Tibial nerve (tissue), 4 donors: Measurements from ENCODE around the gene KRTAP3-1. TPM values are rescaled to one million over a fixed set of nuclear protein-coding genes. Genes with fewer than 3 reads are reported as not detected.
"Not testable (repeated sequence)": the region's sequence is repeated elsewhere in the genome, so short reads cannot be mapped to it uniquely, and the experiment has no call there.

Source experiments
- DNase-seq, 2 donors: peaks; one replicate each; pipeline ENCODE4 v3.0.0-alpha.2; 2019; ENCODE audit warnings: low spot score in 2 of 2
- H3K27ac ChIP-seq, 4 donors: fragments of 200-600 bp; sonication (generic) in 3 of 4; one replicate each; pipeline ENCODE4 v1.5.1; 2017 to 2019; ENCODE audit warnings: mild to moderate bottlenecking in 1 of 4
- H3K27me3 ChIP-seq, 2 donors: fragments of 200-600 bp; sonication (generic) in 1 of 2; one replicate each; pipeline versions ENCODE4 v1.5.1 to v1.6.0; 2017 to 2019
- H3K36me3 ChIP-seq, 3 donors: fragments of 200-600 bp; sonication (generic); one replicate each; pipeline ENCODE4 v1.5.1; 2018 to 2019
- H3K4me1 ChIP-seq, 4 donors: fragments of 200-600 bp; sonication (generic) in 3 of 4; one replicate each; pipeline ENCODE4 v1.5.1; 2017 to 2019
- H3K4me3 ChIP-seq, 4 donors: fragments of 200-600 bp; sonication (generic) in 3 of 4; one replicate each; pipeline ENCODE4 v1.5.1; 2017 to 2019; ENCODE audit warnings: mild to moderate bottlenecking in 1 of 4, moderate library complexity in 1 of 4
- H3K9me3 ChIP-seq, 4 donors: fragments of 200-600 bp; sonication (generic) in 3 of 4; one replicate each; pipeline ENCODE4 v1.5.1; 2017 to 2019
- CTCF ChIP-seq, 5 experiments: fragments of 200-600 bp in 3 of 5; fragments of 450-650 bp in 2 of 5; sonication (generic) in 3 of 5; IDR thresholded peaks; one replicate each; pipeline ENCODE4 v1.5.1; 2016 to 2019; ENCODE audit warnings: antibody characterized with exemption in 5 of 5, mild to moderate bottlenecking in 3 of 5, moderate library complexity in 2 of 5
- EP300 ChIP-seq, 2 donors: sonication (generic); formaldehyde crosslinking; IDR thresholded peaks; one replicate each; pipeline ENCODE4 v1.6.1; 2017; ENCODE audit warnings: antibody characterized with exemption in 2 of 2, mild to moderate bottlenecking in 1 of 2
- POLR2A ChIP-seq, 2 donors: fragments of 450-650 bp; IDR thresholded peaks; one replicate each; pipeline ENCODE4 v1.6.1; 2017; ENCODE audit warnings: antibody characterized with exemption in 2 of 2, mild to moderate bottlenecking in 2 of 2, moderate library complexity in 2 of 2
- WGBS, 2 donors: methylation state at CpG; one replicate each; pipeline ENCODE4 v1.1.5; 2018; 5-methylcytosine and 5-hydroxymethylcytosine counted together
- total RNA-seq, 4 donors: library from RNA; depleted of rRNA; stranded (reverse); fragments of >200 nt; gene quantifications; one replicate each; pipeline ENCODE4 v1.1.0, GENCODE V29; 2016

KRTAP3-1 gene
- total RNA-seq, 4 donors from 2014 or later, result not detected

GRCh38 chr17:41003926-41004325 is 5.0 kb downstream of the KRTAP3-1 start:
- TF ChIP-seq POLR2A (IDR thresholded peaks at IDR 0.05) (no peak), EP300 (IDR thresholded peaks at IDR 0.05) (no peak), CTCF (IDR thresholded peaks at IDR 0.05) (no peak)
- Histone ChIP-seq H3K9me3 (no peaks in the 10 kb centered on the region), H3K27ac (no peak overlapping the region), H3K4me3 (no peak overlapping the region), H3K4me1 (no peaks in the 10 kb centered on the region), H3K36me3 (no peaks in the 10 kb centered on the region), H3K27me3 (no peaks in the 10 kb centered on the region)
- WGBS, 2 donors, result 65 to 68% methylated on average over 4 of the region's 4 CpGs
- DNase-seq, result no peak

GRCh38 chr17:41002814-41003213 is 6.1 kb downstream of the KRTAP3-1 start:
- no peak overlapping the region for H3K4me3 ChIP-seq
- no peaks in the 10 kb centered on the region for H3K4me1 ChIP-seq
- no peak for DNase-seq
- no peaks in the 10 kb centered on the region for H3K9me3 ChIP-seq
- H3K27ac ChIP-seq, result no peak overlapping the region
- H3K27me3 ChIP-seq, result no peaks in the 10 kb centered on the region
- H3K36me3 ChIP-seq, result no peaks in the 10 kb centered on the region
- TF ChIP-seq EP300 (IDR thresholded peaks at IDR 0.05), result no peak
- 35 to 40% methylated on average over 5 of the region's 5 CpGs for WGBS, 2 donors

GRCh38 chr17:41001795-41002194 is 7.1 kb downstream of the KRTAP3-1 start:
- 68 to 84% methylated on average over 4 of the region's 4 CpGs for WGBS, 2 donors
- Histone ChIP-seq H3K36me3 (no peaks in the 10 kb centered on the region), H3K27ac (no peak overlapping the region), H3K4me3 (no peak overlapping the region), H3K9me3 (no peaks in the 10 kb centered on the region), H3K27me3 (peaks cover 0 to under 1% of the 10 kb centered on the region in 2 donors), H3K4me1 (no peaks in the 10 kb centered on the region)
- DNase-seq, result no peak
- TF ChIP-seq EP300 (IDR thresholded peaks at IDR 0.05) (no peak), CTCF (IDR thresholded peaks at IDR 0.05) (no peak), POLR2A (IDR thresholded peaks at IDR 0.05) (no peak)

DNA sequence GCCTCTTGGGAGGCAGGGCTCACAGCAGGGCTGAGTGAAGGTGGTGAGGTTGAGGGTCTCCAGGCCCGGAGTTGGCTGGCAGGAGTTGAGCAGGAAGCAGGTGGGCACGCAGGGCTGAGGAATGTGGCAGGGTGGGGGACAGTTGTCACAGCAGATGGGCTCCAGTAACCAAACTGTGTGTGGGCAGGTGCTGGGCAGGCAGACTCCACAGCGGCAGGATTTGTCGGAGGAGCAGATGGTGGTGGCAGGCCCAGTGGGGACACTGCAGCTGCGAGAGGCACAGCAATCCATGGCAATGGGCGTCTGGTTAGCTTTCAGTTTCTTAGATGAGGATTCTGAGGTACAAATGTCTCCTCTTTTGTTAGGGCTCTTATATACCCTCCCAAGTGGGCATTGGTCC is 9.4 kb downstream of the KRTAP3-1 start, which contains the start of gene KRTAP3-2:
Gene KRTAP3-2 (minus strand): TSS at position 344 of the 400 bp plus-strand sequence. CDS start 53 bp downstream, at position 291.
- H3K4me3 ChIP-seq, H3K9me3 ChIP-seq, H3K36me3 ChIP-seq, H3K27ac ChIP-seq, DNase-seq, H3K4me1 ChIP-seq, H3K27me3 ChIP-seq: not testable (repeated sequence)
- 73 to 89% methylated on average over 6 of the region's 6 CpGs for WGBS, 2 donors

GRCh38 chr17:40997361-40997760 is 11.6 kb downstream of the KRTAP3-1 start:
- TF ChIP-seq CTCF (IDR thresholded peaks at IDR 0.05), result no peak
- no peak for TF ChIP-seq POLR2A (IDR thresholded peaks at IDR 0.05)
- no peak for TF ChIP-seq EP300 (IDR thresholded peaks at IDR 0.05)
- WGBS, 2 donors, result 56 to 58% methylated on average over 2 of the region's 2 CpGs
- no peak overlapping the region for H3K27ac ChIP-seq
- no peak for DNase-seq
- no peak overlapping the region for H3K4me3 ChIP-seq
- no peaks in the 10 kb centered on the region for H3K9me3 ChIP-seq
- no peaks in the 10 kb centered on the region for H3K4me1 ChIP-seq
- no peaks in the 10 kb centered on the region for H3K36me3 ChIP-seq
- H3K27me3 ChIP-seq, result peaks cover 0 to 8% of the 10 kb centered on the region in 2 donors

- Histone ChIP-seq H3K27me3 (peaks cover 0 to 8% of the 10 kb centered on the region in 2 donors), H3K4me3 (no peak overlapping the region), H3K4me1 (no peaks in the 10 kb centered on the region), H3K27ac (no peak overlapping the region), H3K36me3 (no peaks in the 10 kb centered on the region), H3K9me3 (no peaks in the 10 kb centered on the region)
- TF ChIP-seq POLR2A (IDR thresholded peaks at IDR 0.05) (no peak), EP300 (IDR thresholded peaks at IDR 0.05) (no peak), CTCF (IDR thresholded peaks at IDR 0.05) (no peak)
- no peak for DNase-seq
- whole genome bisulfite sequencing, 2 donors, result 87 to 90% methylated on average over 4 of the region's 4 CpGs
These were observed 12.1 kb downstream of the KRTAP3-1 start for GRCh38 chr17:40996829-40997228.
